Kidney epithelial cell (primary cell): ENCODE measurements around the gene UNC5C. TPM values are rescaled to one million over a fixed set of nuclear protein-coding genes. Genes with fewer than 3 reads are reported as not detected.

Source experiments
- DNase-seq: peaks from one replicate; pipeline ENCODE4 v3.0.0-alpha.2; 2010; ENCODE audit warnings: low read depth
- H3K27me3 ChIP-seq: 2 replicates; pipeline ENCODE4 v1.6.0; 2011; ENCODE audit warnings: low read length; ENCODE audit not compliant: control insufficient read depth, insufficient read depth
- H3K36me3 ChIP-seq: 2 replicates; pipeline ENCODE4 v1.5.1; 2011; ENCODE audit warnings: low read length; ENCODE audit not compliant: control insufficient read depth, insufficient read depth
- H3K4me3 ChIP-seq: 2 replicates; pipeline ENCODE4 v1.5.1; 2011; ENCODE audit warnings: low read depth, mild to moderate bottlenecking, control low read depth, low read length
- CTCF ChIP-seq: IDR thresholded peaks from 2 replicates; pipeline ENCODE4 v1.5.1; 2011; ENCODE audit warnings: mild to moderate bottlenecking, moderate library complexity, low read length, control low read depth, inconsistent platforms; ENCODE audit not compliant: insufficient read depth, poor library complexity, severe bottlenecking
- total RNA-seq: library from RNA; depleted of rRNA; stranded (reverse); fragments of >200 nt; gene quantifications from 2 replicates; pipeline ENCODE4 v1.2.3, GENCODE V29; 2015

Gene UNC5C
- total RNA-seq, 1 donor from 2014 or later: 2.8 TPM

- no peak for DNase-seq
- H3K27me3 ChIP-seq: no peaks in the 10 kb centered on the region
- TF ChIP-seq CTCF: no peak
Observed at GRCh38 chr4:95450294-95450693, 98.5 kb downstream of the UNC5C start.

GRCh38 chr4:95446173-95446572 is 102.6 kb downstream of the UNC5C start:
- no peaks in the 10 kb centered on the region for H3K36me3 ChIP-seq
- DNase-seq: no peak
- H3K4me3 ChIP-seq: no peak overlapping the region
- no peaks in the 10 kb centered on the region for H3K27me3 ChIP-seq
- no peak for TF ChIP-seq CTCF

More at GRCh38 chr4:95450294-95450693, 98.5 kb downstream of the UNC5C start:
- no peak overlapping the region for H3K4me3 ChIP-seq
- no peaks in the 10 kb centered on the region for H3K36me3 ChIP-seq

- DNase-seq: no peak
- H3K4me3 ChIP-seq: no peak overlapping the region
- no peak for TF ChIP-seq CTCF
- H3K27me3 ChIP-seq: no peaks in the 10 kb centered on the region
- H3K36me3 ChIP-seq: no peaks in the 10 kb centered on the region
Observed at GRCh38 chr4:95445251-95445650, 103.5 kb downstream of the UNC5C start.

- no peak for TF ChIP-seq CTCF
Observed at GRCh38 chr4:95444812-95445211, 104.0 kb downstream of the UNC5C start.

GRCh38 chr4:95439896-95440295 is 108.9 kb downstream of the UNC5C start:
- no peak for TF ChIP-seq CTCF
- no peaks in the 10 kb centered on the region for H3K27me3 ChIP-seq
- H3K4me3 ChIP-seq: no peak overlapping the region
- no peak for DNase-seq
- H3K36me3 ChIP-seq: no peaks in the 10 kb centered on the region

More at GRCh38 chr4:95444812-95445211, 104.0 kb downstream of the UNC5C start:
- H3K27me3 ChIP-seq: no peaks in the 10 kb centered on the region
- DNase-seq: no peak
- no peak overlapping the region for H3K4me3 ChIP-seq
- H3K36me3 ChIP-seq: no peaks in the 10 kb centered on the region

- no peaks in the 10 kb centered on the region for H3K27me3 ChIP-seq
- no peak for TF ChIP-seq CTCF
- no peak overlapping the region for H3K4me3 ChIP-seq
- no peak for DNase-seq
- H3K36me3 ChIP-seq: no peaks in the 10 kb centered on the region
Observed at GRCh38 chr4:95439071-95439470, 109.7 kb downstream of the UNC5C start.
